NCI-H146 (cell line): ENCODE measurements around the gene GPATCH1.
A peak's percentile ranks its signal among the peaks of the same experiment; 100 is the strongest.
"Not testable (repeated sequence)": the region's sequence is repeated elsewhere in the genome, so short reads cannot be mapped to it uniquely, and the experiment has no call there.

Source experiments
- DNase-seq: peaks from one replicate; lab custom pipeline; 2025; lab: John Stamatoyannopoulos, UW

Gene GPATCH1

DNA sequence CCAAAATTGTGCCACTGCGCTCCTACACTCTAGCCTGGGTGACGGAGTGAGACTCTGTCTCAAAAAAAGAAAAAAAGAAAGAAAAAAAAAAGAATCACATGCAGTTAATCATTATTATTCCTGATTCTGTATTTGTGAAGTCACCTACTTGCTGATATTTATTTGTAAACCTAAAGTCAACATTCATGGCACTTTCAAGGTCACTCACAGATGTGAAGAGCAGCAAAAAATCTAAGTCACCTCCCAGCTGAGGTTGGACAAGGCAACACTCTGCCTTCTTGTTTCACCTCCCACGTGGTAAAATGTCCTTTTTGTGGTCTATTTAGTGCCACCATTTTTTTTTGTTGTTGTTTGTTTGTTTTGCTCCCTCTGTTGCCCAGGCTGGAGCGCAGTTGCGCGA is 77.4 kb downstream of the GPATCH1 start:
- no peak for DNase-seq

DNA sequence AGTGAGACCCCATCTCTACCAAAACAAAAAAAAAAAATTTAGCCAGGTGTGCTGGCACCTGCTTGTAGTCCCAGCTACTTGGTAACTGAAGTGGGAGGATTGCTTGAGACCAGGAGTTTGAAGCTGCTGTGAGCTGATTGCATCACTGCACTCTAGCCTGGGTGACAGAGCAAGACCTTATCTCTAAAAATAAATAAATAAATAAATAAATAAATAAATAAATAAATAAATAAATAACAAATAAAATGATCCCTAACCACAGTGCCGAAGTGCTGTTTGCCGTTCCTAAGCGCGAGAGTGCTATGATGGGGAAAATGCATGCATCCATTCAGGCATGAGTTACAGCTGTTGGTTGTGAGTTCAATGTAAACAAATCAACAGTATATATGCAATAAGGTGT is 78.2 kb downstream of the GPATCH1 start:
- DNase-seq, result no peak

DNA sequence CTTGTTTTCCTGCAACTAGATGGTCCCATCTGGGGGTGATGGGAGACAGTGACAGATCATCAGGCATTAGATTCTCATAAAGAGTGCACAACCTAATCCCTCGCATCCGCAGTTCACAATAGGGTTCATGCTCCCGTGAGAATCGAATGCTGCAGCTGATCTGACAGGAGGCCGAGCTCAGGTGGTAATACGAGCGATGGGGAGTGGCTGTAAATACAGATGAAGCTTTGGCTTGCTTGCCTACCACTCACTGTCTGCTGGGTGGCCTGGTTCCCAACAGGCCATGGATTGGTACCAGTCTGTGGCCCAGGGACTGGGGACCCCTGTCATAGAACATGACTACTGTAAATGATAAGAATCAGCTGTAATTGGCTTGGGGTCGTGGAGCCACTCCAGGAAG is 78.9 kb downstream of the GPATCH1 start:
- no peak for DNase-seq

DNA sequence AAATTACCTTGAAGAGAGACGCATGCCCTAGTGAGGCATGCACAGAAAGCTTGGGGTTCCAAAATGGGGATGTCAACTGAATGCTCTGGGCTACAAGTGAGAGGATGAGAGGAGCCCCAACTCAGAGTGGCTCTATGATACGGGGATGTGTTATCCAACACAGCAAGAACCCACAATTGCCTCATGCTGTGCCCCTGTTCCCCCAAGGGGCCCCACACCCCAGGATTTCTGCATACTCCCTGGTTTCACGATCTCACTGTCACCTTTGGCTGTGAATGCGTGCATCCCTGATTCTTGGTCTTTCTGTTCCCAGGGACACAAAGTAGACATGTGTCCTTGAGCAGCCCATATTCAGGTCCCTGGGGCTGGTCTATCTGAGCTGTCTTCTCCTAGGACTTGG is 80.2 kb downstream of the GPATCH1 start:
- no peak for DNase-seq

DNA sequence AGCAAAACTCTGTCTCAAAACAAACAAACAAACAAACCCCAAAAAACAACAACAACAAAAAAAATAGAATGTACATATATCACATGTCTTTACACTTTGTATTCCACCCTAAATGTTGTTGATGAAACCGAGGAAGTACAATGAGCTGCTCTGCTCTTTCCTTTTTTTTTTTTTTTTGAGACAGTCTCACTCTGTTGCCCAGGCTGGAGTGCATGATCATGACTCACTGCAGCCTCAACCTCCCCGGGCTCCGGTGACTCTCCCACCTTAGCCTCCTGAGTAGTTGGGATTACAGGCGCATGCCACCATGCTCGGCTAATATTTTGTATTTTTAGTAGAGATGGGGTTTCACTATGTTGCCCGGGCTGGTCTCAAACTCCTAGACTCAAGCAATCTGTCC is 82.5 kb downstream of the GPATCH1 start:
- DNase-seq, result no peak

DNA sequence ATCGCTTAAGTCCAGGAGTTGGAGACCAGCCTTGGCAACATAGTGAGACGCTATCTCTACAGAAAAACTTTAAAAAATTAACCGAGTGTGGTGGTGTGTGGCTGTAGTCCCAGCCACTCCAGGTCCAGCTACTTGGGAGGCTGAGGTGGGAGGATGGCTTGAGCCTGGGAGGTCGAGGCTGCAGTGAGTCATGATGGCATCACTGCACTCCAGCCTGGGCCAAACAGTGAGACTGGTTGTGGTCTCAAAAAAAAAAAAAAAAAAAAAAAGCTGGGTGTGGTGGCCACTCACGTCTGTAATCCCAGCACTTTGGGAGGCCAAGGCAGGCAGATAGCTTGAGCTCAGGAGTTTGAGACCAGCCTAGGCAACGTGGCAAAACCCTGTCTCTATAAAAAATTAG is 85.1 kb downstream of the GPATCH1 start:
- DNase-seq, result not testable (repeated sequence)

DNA sequence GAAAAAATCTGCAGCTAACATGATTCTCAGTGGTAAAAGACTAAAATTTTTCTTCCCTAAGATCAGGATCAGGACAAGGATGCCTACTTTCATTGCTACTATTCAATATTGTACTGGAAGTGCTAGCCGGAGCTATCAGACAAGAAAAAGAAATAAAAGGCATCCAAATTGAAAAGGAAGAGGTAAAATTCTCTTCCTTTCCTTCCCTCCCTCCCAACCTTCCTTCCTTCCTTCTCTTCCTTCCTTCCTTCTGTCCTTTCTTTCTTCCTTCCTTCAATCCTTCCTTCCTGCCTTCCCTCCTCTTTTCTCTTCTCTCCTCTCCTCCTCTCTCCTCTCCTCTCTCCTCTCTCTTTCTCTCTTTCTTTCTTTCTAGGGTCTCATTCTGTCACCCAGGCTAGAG is 86.5 kb downstream of the GPATCH1 start:
- no peak for DNase-seq

DNA sequence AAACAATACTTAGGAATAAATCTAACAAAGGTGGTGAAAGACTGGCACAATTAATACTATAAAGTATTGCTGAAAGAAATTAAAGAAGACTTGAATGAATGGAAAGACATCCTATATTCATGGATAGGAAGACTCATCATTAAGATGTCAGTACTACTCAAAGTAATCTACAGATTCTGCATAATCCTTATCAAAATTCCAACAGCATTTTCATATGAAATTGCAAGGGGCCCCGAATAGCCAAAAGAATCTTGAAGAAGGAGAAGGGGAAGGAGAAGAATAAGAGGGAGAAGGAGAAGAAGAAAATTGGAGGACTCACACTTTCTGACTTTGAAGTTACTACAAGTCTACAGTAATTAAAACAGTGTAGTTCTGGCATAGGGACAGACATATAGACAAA is 87.5 kb downstream of the GPATCH1 start:
- DNase-seq, result no peak

DNA sequence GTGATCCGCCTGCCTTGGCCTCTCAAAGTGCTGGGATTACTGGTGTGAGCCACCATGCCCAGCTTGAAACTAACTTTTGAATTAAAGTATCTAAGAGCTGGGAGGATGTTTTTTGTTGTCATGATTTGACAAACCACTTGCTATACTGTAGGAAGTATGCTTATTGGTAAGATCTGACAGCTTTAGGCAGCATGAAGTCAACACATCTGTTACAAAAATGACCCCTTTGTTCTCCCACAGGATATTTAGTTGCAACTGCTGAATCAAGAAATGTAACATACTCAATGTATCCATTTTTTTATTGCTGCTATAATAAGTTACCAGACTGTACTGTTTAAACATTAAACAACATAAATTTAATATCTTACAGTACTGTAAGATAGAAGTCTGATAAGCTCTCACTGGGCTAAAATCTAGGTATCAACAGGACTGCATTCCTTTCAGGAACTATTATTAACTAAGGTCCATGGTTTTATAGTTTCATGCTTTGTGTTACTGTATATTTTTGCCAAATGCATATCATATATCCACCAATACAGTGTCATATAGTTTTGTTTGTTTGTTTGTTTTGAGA is 90.3 kb downstream of the GPATCH1 start:
- DNase-seq, result no peak

DNA sequence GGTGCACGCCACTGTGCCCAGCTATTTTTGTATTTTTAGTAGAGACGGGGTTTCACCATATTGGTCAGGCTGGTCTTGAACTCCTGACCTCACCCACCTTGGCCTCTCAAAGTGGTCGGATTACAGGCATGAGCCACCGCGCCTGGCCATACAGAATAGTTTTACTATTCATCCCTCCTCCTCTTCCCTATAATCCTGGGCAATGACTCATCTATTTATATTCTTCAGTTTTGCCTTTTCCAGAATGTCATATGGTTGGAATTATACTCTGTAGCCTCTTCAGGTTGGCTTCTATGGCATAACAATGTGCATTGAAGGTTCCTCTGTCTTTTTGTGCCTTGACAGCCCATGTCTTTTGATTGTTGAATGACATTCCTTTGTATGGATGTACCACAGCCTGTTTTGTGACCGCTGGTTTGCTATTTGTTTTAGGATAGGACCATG is 91.0 kb downstream of the GPATCH1 start:
- DNase-seq, result no peak

DNA sequence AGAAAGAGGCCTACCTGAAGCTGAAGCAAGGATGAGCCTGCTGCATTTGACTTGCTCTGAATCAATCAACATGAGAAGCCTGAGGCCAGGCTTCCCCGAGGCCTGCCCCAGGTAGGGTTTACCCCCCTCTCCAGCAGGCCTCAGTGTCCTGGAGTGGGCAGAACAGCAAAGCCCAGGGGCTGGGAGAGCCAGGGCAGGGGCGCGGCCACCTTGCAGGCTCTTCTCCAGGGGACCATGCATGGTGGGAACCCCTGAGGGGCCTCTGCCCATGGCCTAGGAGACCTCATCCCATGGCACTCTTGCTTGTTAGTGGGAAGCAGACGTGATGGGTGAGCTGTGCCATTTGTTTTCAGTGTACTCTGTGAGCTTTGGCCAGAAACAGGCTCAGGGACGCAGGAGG is 93.2 kb downstream of the GPATCH1 start:
- no peak for DNase-seq

DNA sequence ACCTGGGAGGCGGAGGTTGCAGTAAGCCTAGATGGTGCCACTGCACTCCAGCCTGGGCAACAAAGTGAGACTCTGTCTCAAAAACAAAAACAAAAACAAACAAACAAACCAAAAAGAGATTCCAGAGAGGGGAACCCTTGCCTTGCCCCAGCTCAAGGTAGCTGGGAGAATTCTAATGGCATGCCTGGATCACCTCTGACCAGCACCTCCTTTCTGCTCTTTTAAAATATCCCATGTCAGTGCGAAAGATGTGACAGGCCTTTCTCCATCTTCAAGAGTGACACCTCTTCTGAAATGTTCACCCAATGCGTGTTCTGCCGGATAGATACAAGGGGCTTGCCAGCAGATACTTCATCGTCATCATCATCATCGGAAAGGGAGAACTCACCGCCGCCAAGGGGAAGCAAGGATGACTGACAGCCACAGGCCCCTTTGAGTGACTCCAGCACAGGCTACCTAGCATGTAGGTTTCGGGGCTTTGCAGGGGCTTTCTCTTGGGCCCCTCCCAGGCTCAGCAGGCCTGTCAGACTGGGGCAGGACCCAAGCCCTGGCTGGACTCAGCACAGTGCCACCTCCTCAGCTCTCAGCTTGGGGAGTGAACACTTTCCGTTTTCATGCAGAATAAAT is 94.3 kb downstream of the GPATCH1 start:
- DNase-seq, result no peak

DNA sequence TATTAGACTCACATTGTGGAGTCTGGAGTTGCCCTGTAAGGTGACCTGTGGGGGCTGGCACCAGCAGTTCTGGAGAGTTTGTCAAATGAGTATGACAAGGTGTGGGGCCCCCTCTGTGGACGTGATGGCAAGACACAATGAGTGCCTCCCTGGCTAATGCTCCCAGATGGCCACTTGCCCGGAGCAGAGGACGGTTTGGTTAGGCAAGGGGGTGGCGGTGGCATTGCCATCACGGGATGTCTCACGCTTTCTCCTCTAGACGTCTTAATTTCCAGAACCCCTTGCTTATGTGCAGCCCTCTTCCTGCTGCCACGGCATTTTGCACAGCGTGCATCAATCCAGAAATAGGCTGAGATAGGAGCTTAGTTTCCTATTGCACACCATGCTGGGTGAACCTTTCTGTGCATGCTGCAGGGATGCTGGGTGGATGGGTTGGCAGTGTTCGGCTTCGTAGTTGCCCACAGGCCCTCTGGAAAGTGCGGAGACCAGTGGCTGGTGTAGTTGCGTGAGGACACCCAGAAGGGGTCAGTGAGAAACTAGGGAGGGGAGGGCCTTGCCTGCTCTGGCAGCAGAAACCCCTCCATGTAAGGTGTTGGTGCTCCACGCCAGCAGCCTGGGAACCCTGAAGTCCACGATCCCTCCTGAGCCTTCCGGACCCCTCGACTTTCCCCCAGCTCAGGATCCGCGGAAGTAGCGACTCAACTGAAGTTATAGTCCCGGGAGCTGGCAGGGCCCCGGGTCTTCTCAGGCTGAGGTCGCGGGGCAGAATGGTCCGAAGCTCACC is 95.1 kb downstream of the GPATCH1 start:
- peak; percentile 79 for DNase-seq

DNA sequence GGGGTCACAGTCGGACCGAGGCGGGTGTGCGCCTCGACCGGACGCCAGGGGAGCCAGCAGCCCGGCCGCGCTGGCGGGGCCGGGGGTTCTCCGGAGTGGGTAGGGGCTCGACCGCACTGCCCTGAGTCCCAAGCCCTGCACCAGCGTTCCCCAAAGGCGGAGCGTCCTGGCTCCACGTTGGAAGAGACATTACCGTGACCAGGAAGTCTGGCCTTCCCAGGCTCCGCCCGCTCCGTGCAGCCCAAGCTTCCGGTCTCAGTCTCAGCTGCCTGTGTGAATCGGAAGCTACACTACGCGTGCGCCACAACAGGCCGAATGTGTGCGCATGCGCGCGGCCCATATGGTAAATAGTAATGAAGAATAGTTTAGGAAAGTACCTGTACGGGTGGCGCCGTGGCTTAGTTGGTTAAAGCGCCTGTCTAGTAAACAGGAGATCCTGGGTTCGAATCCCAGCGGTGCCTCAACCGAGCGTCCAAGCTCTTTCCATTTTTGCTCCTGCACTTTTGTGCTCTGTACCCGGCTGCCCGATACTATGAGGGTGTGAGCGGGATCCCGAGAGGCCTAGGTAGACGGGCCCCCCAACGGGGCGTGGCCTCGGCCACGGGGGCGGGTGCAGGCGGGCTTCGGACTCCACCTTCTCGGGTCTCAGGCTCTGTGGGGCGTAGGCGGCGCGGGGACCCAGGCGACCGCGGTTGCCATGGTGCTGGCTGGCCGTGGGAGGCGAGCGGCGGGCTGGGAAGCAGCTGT is 95.9 kb downstream of the GPATCH1 start:
- DNase-seq, result peak; percentile 100

DNA sequence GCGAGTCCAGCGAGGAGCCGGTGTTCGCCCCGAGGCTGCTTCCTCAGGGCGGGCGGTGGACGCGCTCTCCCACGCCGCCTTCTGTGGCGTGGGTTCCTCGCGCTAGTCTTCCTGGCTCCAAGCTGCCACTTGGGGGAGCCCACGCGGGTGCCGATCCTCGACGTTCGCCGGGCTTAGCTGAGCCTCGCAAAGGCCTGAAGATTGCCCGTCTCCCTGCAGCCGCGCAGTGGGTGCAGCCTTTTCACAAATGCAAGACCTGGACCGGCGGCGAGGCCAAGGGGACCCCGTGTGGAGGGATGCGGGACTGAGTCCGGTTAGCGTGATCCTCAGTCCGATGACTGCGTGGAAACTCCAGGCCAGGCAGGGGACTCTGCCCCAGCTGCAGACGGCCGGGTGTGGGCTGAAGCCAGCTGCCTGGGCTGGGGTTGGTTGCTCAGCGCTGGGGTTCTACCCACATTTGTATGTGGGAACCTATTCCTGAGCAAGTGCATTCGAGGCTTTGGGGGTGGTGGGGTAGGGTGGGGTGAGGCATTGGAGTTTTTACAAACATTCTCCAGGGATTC is 96.5 kb downstream of the GPATCH1 start:
- DNase-seq, result peak; percentile 84
